Erythroblast (primary cell): ENCODE measurements around the gene CTSE.

Source experiments
- GATA1 ChIP-seq: IDR thresholded peaks from 2 replicates; pipeline ENCODE4 v1.6.1; 2011; ENCODE audit warnings: low read depth, mild to moderate bottlenecking, control low read depth, low read length, moderate library complexity
- POLR2A ChIP-seq: IDR thresholded peaks from 2 replicates; pipeline ENCODE4 v1.6.1; 2011; ENCODE audit warnings: mild to moderate bottlenecking, low read length

DNA sequence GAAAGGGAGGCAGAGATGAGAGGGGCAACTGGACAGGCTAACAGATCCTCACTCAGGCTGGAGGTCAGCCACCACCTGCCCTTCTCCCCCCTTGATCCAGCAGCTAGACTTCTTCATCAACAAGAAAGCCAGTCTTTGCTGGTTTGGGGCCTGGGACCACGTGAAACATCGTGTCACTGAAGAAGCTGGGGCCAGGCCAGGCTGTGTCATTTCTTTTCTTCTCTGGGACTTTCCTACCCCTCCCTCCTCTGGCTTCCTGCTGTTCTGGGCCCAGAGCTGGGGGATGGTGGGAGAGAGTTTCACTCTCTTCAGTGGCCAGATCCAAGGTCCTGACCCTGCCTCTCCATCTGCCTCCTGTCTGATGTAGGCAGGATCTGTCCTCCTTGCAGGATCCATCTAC, 62.3 kb downstream of the CTSE start:
- TF ChIP-seq POLR2A: no peak
- no peak for TF ChIP-seq GATA1
